ENCODE measurements around the gene CKS2.
A peak's percentile ranks its signal among the peaks of the same experiment; 100 is the strongest.
"Not testable (repeated sequence)": the region's sequence is repeated elsewhere in the genome, so short reads cannot be mapped to it uniquely, and the experiment has no call there.

The CKS2 gene

GRCh38 chr9:89311346-89312221 lies 589 bp downstream of the CKS2 start:
- no peak for DNase-seq

- DNase-seq = no peak
Measured at GRCh38 chr9:89312222-89312571, 1.2 kb downstream of the CKS2 start.

GRCh38 chr9:89313842-89314241 lies 2.8 kb downstream of the CKS2 start:
- no peak for DNase-seq

DNA sequence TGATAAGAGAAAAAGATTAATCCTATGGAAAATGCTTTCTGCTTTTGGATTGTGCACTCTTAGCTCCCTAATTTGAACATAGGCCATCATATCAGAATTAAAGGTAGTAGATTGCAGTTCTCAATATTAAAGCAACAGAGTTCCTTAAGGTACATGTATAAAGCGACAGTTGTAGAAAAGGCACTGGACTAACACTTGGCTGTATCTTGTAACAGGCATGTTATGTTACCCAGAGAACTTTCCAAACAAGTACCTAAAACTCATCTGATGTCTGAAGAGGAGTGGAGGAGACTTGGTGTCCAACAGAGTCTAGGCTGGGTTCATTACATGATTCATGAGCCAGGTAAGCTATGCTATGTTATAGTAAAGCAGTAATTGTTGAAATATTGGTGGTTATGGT lies 4.0 kb downstream of the CKS2 start:
- no peak for DNase-seq

DNA sequence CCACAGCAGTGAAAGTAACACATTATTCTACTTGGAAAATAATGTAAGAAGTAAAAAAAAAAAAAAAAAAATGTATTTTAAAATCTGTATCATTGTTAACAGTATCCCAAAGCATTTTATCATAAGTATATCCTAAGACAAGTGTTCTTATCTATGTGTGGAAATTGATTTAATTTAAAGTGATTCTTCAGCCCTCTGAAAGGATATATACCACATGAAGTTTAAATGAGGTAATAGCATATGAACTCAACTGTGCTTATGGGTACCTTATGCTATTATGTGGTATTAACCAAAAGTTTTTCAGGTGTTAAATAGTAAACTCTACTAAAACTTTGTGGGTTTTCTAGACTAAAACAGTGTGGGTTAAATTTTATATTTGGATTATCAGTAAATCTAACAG lies 4.5 kb downstream of the CKS2 start:
- no peak for DNase-seq

GRCh38 chr9:89317282-89317681 lies 6.3 kb downstream of the CKS2 start:
- DNase-seq = no peak

DNA sequence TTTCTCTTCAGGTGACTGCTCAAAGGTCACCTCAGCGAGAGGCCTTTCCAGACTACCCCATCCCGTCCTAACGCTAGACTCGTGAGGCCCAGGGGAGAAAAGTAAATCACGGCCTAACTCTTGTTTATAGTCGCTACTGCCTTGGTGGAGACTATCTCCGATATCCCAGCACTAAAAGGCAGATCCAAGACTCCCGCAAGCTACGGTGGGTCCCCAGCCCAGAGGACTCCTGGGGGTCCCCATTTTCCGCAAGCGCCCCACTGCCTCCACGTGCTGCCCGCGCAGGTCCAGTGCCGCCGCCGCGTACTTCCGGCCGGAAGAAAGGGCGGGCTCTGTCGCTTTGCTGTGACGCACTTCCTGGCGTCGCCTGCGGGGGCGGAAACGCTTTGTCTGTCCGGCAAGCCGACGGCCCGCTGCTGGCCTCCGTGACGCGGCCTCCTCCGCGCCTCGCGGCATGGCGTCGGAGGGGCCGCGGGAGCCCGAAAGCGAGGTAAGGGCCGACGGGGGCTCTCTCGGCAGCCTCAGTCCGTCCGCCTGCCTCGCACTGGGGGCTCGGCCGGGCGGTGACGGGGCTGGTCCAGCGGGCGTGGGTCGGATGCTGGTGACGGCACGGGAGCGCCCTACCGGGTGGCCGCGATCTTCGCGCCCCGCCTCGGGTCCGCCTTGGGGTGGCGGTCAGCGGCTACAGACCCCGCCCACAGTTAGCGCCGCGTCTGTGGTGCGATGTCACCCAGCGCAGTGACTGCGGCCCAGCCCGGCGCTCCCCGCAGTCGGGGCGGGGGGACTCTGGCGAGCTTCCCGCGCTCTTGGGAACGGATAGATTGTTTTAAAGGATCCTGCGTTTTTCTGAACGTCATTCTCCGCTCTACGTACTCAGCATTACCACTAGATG lies 7.4 kb downstream of the CKS2 start, which contains the start of gene SECISBP2:
TSS of gene SECISBP2 (plus strand) at position 378 of the 892 bp plus-strand sequence. CDS start at position 455, 77 bp downstream.
- peak; percentile 67 for DNase-seq

GRCh38 chr9:89319015-89319905 lies 8.3 kb downstream of the CKS2 start:
- DNase-seq = no peak

DNA sequence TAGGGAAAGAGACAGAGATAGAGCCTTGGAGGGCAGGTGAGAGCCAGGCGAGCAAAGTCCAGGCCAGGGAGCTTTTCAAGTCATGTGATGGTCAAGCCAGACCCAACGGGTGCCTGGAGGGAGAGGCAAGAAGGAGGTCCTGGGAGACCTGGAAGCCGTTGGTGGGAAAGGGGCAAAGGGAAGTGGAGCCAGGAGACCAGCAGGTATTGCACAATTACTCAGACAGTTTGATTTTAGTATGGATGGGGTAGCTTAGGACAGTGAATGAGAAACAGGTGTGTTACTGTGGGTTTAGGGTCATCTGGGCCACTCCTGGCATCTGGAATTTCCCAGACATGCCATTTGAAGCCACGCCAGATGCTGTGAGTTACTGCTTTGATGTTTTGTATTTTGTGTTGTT lies 12.4 kb downstream of the CKS2 start:
- DNase-seq = no peak

DNA sequence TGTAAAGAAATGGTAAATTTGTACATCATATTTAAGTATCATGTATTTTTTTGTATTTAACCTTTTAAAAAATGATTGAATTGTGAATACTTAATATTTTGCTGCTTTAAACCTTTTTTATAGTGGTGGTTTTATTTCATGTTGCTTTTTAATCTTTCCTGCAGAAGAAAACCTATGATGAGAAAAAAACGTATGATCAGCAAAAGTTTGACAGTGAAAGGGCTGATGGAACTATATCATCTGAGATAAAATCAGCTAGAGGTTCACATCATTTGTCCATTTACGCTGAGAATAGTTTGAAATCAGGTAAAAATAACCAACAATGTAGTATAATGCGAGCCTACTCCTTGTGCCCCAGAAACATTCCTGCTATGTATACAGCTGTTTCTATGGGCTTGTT lies 14.7 kb downstream of the CKS2 start:
- no peak for DNase-seq

GRCh38 chr9:89328064-89328463 lies 17.1 kb downstream of the CKS2 start:
- DNase-seq = no peak

GRCh38 chr9:89329917-89330316 lies 18.9 kb downstream of the CKS2 start:
- DNase-seq = no peak

DNA sequence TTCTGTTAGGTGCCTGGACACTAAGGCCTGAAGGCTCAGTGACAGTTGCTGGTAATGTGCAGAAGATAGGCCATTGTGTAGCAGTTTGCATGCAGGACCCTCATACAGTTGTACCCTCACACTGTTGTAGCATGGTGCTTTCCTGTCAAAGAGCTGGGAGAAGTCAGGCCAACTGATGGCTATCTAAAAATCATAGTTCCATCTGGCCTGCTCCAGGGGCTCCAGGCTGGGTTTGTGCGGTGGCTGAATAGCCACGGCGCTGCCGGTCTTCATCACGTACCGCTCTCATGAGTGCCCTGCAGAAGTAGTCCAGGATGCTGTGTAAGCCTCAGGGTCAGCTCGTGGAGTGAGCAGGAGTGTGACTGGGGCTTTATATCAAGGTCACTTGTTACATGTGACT lies 19.5 kb downstream of the CKS2 start:
- DNase-seq = no peak

GRCh38 chr9:89339807-89340206 lies 28.8 kb downstream of the CKS2 start:
- DNase-seq = no peak

GRCh38 chr9:89340332-89340731 lies 29.3 kb downstream of the CKS2 start:
- no peak for DNase-seq

DNA sequence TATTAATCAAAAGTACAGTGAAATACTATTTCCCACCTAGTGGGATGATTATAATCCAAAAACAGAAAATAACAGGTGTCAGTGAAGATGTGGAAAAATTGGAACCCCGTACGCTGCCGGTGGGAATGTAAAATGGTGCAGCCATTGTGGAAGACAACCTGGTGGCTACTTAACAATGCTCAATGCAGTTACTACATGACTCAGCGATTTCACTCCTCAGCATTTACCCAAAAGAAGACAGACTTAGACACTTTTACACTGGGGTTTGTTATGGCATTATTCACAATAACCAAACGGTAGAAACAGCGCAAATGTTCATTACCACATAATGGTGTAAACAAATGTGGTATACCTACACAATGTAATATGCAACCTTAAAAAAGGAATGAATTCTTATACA lies 31.2 kb downstream of the CKS2 start:
- no peak for DNase-seq

DNA sequence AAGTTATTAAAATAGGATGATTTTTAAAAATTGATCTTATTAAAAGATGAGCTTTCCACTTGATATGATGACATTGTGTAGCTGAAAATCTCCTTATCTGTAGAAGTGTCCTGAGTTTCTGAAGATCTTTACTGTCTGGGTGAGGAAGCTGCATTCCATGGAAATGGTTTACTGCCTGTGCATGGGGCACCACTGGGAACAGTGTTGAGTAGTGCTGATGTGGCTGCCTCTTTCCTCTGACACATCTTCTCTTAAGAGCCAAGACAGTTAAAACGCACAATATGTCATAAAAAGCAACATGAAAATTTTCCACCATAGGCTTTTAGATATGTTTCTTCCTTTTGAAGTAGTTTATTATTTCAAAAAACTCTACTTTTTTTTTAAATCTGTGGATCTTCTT lies 32.0 kb downstream of the CKS2 start:
- no peak for DNase-seq

- not testable (repeated sequence) for DNase-seq
Measured at GRCh38 chr9:89343812-89344211, 32.8 kb downstream of the CKS2 start.

DNA sequence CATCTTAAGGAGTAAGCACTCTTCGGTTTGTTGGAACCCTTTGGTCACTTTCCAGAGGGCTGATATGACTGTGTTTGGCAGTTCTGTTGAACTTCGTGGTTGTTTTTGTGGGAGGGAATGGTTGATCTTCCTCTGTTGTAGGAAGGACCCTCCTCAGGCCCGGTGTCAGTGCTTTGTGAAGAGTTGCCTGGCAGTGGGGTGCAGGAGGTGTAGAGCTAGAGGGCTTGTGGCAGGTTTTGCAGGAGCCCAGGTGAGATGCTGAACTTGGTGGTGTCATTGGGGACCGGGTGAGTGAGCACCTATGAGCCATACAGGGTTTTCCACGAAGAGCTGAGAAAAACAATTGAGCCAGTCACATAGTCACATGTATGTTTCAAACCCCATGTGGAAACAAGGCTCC lies 34.5 kb downstream of the CKS2 start:
- DNase-seq = no peak

DNA sequence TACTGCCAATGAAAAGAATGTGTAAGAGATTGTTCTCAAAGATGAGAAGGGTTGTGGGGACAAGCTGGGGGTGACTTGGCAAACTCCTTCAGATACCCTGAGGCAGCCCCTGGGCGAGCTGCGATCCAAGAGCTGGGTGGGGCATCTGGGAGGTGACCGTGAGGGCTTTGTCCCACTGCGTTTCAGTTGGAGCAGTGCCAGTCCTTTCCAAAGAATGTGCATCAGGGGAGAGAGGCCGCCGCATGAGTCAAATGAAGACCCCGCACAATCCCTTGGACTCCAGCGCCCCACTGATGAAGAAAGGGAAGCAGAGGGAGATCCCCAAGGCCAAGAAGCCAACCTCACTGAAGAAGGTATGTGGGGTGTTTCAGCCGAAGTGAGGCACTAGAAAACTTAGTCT lies 35.7 kb downstream of the CKS2 start:
- no peak for DNase-seq

DNA sequence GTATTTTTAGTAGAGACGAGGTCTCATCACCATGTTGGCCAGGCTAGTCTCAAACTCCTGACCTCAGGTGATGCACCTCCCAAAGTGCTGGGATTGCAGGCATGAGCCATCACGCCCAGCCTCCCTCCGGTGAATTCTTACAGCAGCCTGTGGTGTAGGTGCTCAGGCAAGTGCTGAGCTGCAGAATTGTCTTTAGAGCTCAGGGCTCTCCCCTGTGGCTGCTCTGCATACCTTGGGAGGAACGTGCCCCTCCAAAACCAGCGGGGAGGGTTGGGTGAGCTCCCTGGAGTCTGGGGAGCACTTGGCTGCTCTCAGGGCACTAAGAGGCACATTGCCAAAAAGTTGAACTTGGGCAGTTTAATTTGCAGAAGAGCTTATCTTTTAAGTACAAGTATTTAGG lies 36.7 kb downstream of the CKS2 start:
- DNase-seq = no peak

DNA sequence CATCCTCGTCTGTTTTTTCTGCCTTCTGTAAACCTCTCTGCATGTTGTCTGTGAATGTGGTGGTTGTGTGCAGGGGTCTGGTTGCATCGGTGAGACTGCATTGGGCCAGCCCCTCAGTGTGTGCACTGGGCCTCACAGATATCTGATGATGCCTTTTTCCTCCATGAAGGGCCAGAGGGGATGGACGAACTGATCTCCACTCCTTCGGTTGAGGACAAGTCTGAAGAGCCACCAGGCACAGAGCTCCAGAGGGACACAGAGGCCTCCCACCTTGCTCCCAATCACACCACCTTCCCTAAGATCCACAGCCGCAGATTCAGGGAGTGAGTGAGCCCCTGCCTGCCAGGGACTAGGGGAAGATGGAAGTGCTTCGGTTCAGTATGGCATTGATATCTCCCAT lies 38.6 kb downstream of the CKS2 start:
- DNase-seq = no peak

DNA sequence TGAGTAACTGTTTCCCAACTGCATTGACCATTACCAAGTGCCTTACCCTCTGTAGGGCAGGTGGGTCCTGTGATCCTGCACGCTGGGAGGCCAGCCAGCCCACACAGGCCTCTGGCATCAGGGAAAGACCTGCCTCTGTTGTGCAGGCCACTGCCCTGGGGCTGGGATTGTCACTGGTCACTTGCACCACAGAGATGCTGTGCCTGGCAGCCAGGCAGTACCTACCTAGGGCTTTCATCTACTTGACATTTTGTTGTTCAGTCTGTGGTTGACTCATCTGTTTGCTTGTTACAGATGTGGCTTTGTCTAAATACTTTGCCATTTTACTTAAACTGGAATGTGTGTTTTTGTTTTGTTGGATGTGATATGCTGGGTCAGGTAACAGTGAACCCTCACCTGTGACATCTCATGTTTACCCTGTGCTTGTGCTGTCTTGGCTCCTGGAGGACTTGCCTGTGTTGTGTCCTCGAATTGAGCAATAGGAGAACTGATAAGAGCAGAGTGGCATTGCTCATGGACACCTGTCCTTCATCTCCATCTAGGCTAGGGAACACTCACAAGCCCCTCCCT lies 40.1 kb downstream of the CKS2 start:
- DNase-seq = no peak

All from DMS79 (cell line).